GM12864 (cell line): ENCODE data around the gene HDLBP.
A peak's percentile ranks its signal among the peaks of the same experiment; 100 is the strongest.

Experiments used
- DNase-seq: peaks from one replicate; pipeline ENCODE4 v3.0.0-alpha.2; 2011; ENCODE audit warnings: low read depth
- H3K4me3 ChIP-seq: 2 replicates; pipeline ENCODE4 v1.5.1; 2011; ENCODE audit warnings: mild to moderate bottlenecking, low read depth, low read length, control low read depth
- CTCF ChIP-seq: IDR thresholded peaks from 2 replicates; pipeline ENCODE4 v1.5.1; 2011; ENCODE audit warnings: low read depth, mild to moderate bottlenecking, moderate library complexity, low read length, control low read depth, inconsistent platforms; ENCODE audit errors: missing control alignments

Gene HDLBP

GRCh38 chr2:241313543-241314095 lies 1.9 kb downstream of the HDLBP start:
- DNase-seq: no peak
- H3K4me3 ChIP-seq: peak overlapping the region; percentile 78; the same call in 1 of the 2 replicates
- no peak for TF ChIP-seq CTCF

DNA sequence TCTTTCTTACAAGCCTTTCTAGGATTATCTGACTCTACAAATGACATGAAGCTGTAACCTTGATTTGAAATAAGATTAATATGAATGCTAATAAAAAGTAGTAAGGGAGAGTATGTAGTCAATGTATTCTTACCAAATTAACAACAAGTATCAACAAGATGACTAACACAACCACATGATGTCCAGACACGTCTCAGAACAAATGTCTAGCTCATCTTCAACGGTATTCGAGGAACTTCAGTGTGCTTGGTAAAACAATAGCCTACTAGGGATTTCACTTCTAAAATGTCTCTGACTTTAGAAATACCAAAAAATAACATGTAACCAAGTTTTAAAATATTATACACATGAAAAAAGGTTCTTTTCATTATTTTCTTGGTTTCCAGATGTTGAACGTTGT lies 3.4 kb downstream of the HDLBP start:
- TF ChIP-seq CTCF: no peak
- DNase-seq: no peak
- H3K4me3 ChIP-seq: no peak overlapping the region; the same call in 1 of the 2 replicates

- peak overlapping the region; percentile 48 for H3K4me3 ChIP-seq
- no peak for TF ChIP-seq CTCF
- DNase-seq: no peak
These were observed 4.4 kb downstream of the HDLBP start for GRCh38 chr2:241310917-241311566.

DNA sequence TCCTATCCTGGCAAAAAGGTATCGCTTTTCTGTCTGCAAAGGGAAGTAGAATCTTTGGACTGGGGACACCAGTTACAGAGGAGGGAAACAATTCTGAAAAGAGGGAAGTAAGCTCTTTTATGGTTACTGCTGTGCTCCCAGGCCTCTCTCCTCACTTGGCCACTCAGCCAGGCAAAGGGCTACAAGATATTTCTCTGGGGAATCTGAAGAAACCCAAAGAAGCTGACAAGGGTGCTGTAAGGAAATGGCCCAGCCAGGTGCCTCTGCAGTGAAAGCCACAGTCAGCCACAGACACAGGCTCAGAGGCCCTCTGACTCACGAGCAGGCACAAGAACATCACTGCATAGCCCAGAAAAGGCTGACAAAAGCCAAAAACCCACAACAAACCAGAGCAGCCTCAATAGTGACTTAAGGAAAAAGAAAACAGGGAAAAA lies 5.8 kb downstream of the HDLBP start:
- H3K4me3 ChIP-seq: peak overlapping the region; percentile 19; the same call in 1 of the 2 replicates
- peak; percentile 66 for DNase-seq
- no peak for TF ChIP-seq CTCF

- TF ChIP-seq CTCF: no peak
- no peak for DNase-seq
- no peak overlapping the region for H3K4me3 ChIP-seq
These were observed 6.5 kb downstream of the HDLBP start for GRCh38 chr2:241308832-241309500.

DNA sequence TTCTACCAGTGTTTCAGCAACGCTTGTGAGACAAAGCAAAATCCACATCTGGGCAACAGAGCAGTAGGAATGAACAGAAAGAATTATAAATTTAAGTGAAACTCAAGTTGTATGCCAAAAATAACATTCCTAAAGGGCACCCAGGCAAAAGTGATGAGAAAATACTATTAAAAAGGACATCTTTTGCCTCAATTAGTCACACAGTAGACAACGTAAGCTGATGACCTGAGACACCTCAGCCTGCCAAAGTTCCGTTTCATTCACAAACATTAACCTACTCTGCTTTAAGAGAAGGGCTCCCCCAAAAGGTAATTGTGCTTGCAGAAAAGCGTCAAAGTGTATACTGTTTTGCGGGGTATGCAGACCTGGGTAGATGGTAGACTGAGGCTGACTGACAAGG lies 7.2 kb downstream of the HDLBP start:
- DNase-seq: no peak
- TF ChIP-seq CTCF: no peak
- H3K4me3 ChIP-seq: no peak overlapping the region

DNA sequence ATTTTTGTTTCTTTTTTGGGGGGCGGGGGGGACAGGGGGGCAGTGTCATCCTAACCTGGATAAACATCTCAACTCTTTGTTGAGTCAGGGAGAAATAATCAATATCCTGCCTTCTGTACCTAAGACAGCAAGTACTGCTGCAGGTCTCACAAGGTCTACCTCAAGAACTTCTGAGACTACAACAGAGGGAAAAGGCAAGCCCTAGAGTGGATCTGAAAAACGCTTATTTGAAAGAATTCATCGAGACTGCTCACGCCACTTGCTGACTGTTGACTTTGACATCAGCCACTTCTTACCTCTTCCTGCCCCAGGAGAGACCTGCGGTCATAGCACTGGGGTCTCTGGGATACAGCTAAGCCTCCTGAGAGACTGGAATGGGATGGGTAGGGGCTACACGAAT lies 8.4 kb downstream of the HDLBP start:
- TF ChIP-seq CTCF: no peak
- H3K4me3 ChIP-seq: no peak overlapping the region
- DNase-seq: no peak
